MCF 10A (cell line): ENCODE data around the gene HOXD12. TPM values are rescaled to one million over a fixed set of nuclear protein-coding genes. Genes with fewer than 3 reads are reported as not detected.

Experiments
- BruUV-seq: library from RNA; stranded (reverse); fragments of 400-500 nt; replicated peaks from 2 replicates; lab custom pipeline; 2021; lab: Mats Ljungman, UMichigan
- CTCF ChIA-PET: fragments of 300-600 bp; sonication (Branson Sonifier 250); formaldehyde crosslinking; extraction: SDS; loops from one replicate; lab custom pipeline; 2021; ENCODE audit warnings: antibody characterized with exemption, inconsistent platforms; lab: Yijun Ruan, JAX
- POLR2A ChIA-PET: fragments of 300-600, 350-650 bp; sonication (Branson Sonifier 250); formaldehyde crosslinking; extraction: SDS; loops from one replicate; lab custom pipeline; 2020; ENCODE audit warnings: antibody characterized with exemption, inconsistent platforms; lab: Yijun Ruan, JAX
- DNase-seq: peaks from one replicate; pipeline ENCODE4 v3.0.0-alpha.2; 2018; ENCODE audit not compliant: unreplicated experiment
- H3K27ac Mint-ChIP-seq: one replicate; pipeline ENCODE4 v1.8.0; 2022; ENCODE audit warnings: mild to moderate bottlenecking, low read depth, mixed read lengths; ENCODE audit not compliant: unreplicated experiment
- H3K27me3 Mint-ChIP-seq: one replicate; pipeline ENCODE4 v1.8.0; 2022; ENCODE audit warnings: mixed read lengths; ENCODE audit not compliant: insufficient read depth, unreplicated experiment
- H3K36me3 Mint-ChIP-seq: one replicate; pipeline ENCODE4 v1.8.0; 2022; ENCODE audit warnings: mild to moderate bottlenecking, moderate library complexity, mixed read lengths; ENCODE audit not compliant: insufficient read depth, unreplicated experiment
- H3K4me1 Mint-ChIP-seq: one replicate; pipeline ENCODE4 v1.8.0; 2022; ENCODE audit warnings: mixed read lengths; ENCODE audit not compliant: insufficient read depth, unreplicated experiment
- H3K4me3 Mint-ChIP-seq: one replicate; pipeline ENCODE4 v1.8.0; 2022; ENCODE audit warnings: mild to moderate bottlenecking, moderate library complexity, mixed read lengths; ENCODE audit not compliant: unreplicated experiment
- H3K9me3 Mint-ChIP-seq: one replicate; pipeline ENCODE4 v1.8.0; 2022; ENCODE audit warnings: mixed read lengths; ENCODE audit not compliant: unreplicated experiment
- CTCF ChIP-seq: fragments of 200-600 bp; IDR thresholded peaks from one replicate; pipeline ENCODE4 v1.8.0; 2022; ENCODE audit warnings: antibody characterized with exemption, mild to moderate bottlenecking; ENCODE audit not compliant: unreplicated experiment
- intact Hi-C: fragments of 100-400 bp; cut with micrococcal nuclease; formaldehyde crosslinking; loops from 2 replicates; pipeline ENCODE4 v1.14.1; 2022
- total RNA-seq: library from RNA; stranded (reverse); gene quantifications from 2 replicates; pipeline ENCODE4 v1.2.3, GENCODE V29; 2022

HOXD12 gene
- total RNA-seq, 1 experiment from 2014 or later = not detected

- DNase-seq = no peak
- no peak for TF ChIP-seq CTCF
- ChIA-PET CTCF (interaction anchor here (0.6 to 2.0 kb wide), 32 partner anchors 9 to 1101 kb away, joined by 3 to 44 read pairs (median 3); no protein-coding TSS in a partner anchor), POLR2A (interaction anchor here (0.5 to 1.0 kb wide), 3 partner anchors 395 to 981 kb away, joined by 3 to 4 read pairs (median 3); no protein-coding TSS in a partner anchor)
- Mint-ChIP-seq H3K4me3 (no peak overlapping the region), H3K4me1 (peaks cover 11% of the 10 kb centered on the region), H3K27me3 (peaks cover 64% of the 10 kb centered on the region), H3K27ac (no peak overlapping the region), H3K9me3 (peaks cover 7% of the 10 kb centered on the region), H3K36me3 (peaks cover 6% of the 10 kb centered on the region)
- no TSS peak for BruUV-seq
- intact Hi-C loops = loop anchor here (10.0 kb wide), 1 partner anchor 120 kb away; no protein-coding TSS in a partner anchor
Measured at GRCh38 chr2:176085120-176085788, 14.3 kb upstream of the HOXD12 start.

GRCh38 chr2:176085861-176086771 is 13.5 kb upstream of the HOXD12 start:
- intact Hi-C loops = loop anchor here (2.0 to 10.0 kb wide), 2 partner anchors 121 to 395 kb away; no protein-coding TSS in a partner anchor
- Mint-ChIP-seq H3K36me3 (peaks cover 6% of the 10 kb centered on the region), H3K4me3 (peak overlapping the region; percentile 19), H3K9me3 (peaks cover 7% of the 10 kb centered on the region), H3K27ac (no peak overlapping the region), H3K4me1 (peaks cover 11% of the 10 kb centered on the region), H3K27me3 (peaks cover 72% of the 10 kb centered on the region)
- no TSS peak for BruUV-seq
- POLR2A ChIA-PET = interaction anchor here (0.5 to 3.1 kb wide), 3 partner anchors 396 to 982 kb away, joined by 3 to 12 read pairs (median 3); no protein-coding TSS in a partner anchor
- CTCF ChIA-PET = interaction anchor here (0.6 to 3.9 kb wide), 34 partner anchors 8 to 1102 kb away, joined by 3 to 65 read pairs (median 4); no protein-coding TSS in a partner anchor
- TF ChIP-seq CTCF = peak; percentile 55
- peak; percentile 50 for DNase-seq

- H3K27me3 Mint-ChIP-seq = peaks cover 86% of the 10 kb centered on the region
- TF ChIP-seq CTCF = no peak
- POLR2A ChIA-PET = interaction anchor here (1.0 to 3.1 kb wide), 2 partner anchors 123 to 397 kb away, joined by 3 to 12 read pairs; no protein-coding TSS in a partner anchor
- no peak for DNase-seq
- H3K4me3 Mint-ChIP-seq = no peak overlapping the region
- CTCF ChIA-PET = interaction anchor here (0.6 to 3.9 kb wide), 22 partner anchors 9 to 1387 kb away, joined by 3 to 65 read pairs (median 4); no protein-coding TSS in a partner anchor
- BruUV-seq = no TSS peak
- H3K4me1 Mint-ChIP-seq = peaks cover 11% of the 10 kb centered on the region
- intact Hi-C loops = loop anchor here (1.0 to 10.0 kb wide), 5 partner anchors 123 to 777 kb away; no protein-coding TSS in a partner anchor
- H3K27ac Mint-ChIP-seq = no peak overlapping the region
- peaks cover 6% of the 10 kb centered on the region for H3K36me3 Mint-ChIP-seq
- H3K9me3 Mint-ChIP-seq = peaks cover 7% of the 10 kb centered on the region
Measured at GRCh38 chr2:176087330-176088047, 12.1 kb upstream of the HOXD12 start.
